Measurements from ENCODE around the gene ATG12. TPM values are rescaled to one million over a fixed set of nuclear protein-coding genes. Genes with fewer than 3 reads are reported as not detected.

The ATG12 gene
- total and polyA plus RNA-seq, 7 experiments from 2014 or later, result 47.9 to 141 (median 82.9) TPM

DNA sequence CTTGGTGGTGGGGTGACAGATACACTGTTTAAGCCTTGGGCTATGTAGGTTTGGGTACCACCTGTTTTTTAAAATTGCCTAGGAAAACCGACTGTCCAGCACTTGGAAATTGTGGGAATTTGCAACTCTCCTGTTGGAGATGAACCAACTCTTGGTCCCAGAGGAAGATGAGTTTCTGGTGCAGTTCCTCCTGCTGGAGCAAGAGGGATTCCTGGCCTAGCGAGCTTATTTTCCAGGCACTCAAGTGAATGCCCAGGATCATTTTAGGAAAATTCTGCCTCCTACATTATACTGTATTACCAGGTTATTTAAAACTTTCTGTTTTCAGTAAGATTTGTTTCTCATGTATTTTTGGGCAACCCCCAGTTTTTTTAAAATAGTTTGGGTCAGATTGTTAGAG is 34.1 kb upstream of the ATG12 start:
- DNase-seq, result no peak

GRCh38 chr5:115873392-115873791 is 32.0 kb upstream of the ATG12 start:
- Mint-ChIP-seq H3K4me3 (no peak overlapping the region), H3K4me1 (peaks cover 0 to 4% (median 0%) of the 10 kb centered on the region in 7 donors), H3K9me3 (peaks cover 0 to 7% (median 0%) of the 10 kb centered on the region in 11 donors), H3K27me3 (no peaks in the 10 kb centered on the region), H3K36me3 (peaks cover 14 to 72% (median 60%) of the 10 kb centered on the region in 5 donors), H3K27ac (no peak overlapping the region)
- no peak overlapping the region for H3K4me3 ChIP-seq (ENCODE audit: low read length)
- intact Hi-C loops (cut with micrococcal nuclease), result no loop called here
- no peak for ATAC-seq
- H3K27me3 ChIP-seq (ENCODE audit: control insufficient read depth in 2 of 2, insufficient read depth in 2 of 2, low read length in 2 of 2), result no peaks in the 10 kb centered on the region
- CTCF ChIA-PET, result no interaction called here
- DNase-seq, result no peak
- peaks cover 0 to 15% (median 6%) of the 10 kb centered on the region in 3 experiments for H3K36me3 ChIP-seq (ENCODE audit: control insufficient read depth in 2 of 3, insufficient read depth in 3 of 3, low read length in 3 of 3)
- H3K9me3 ChIP-seq (ENCODE audit: control insufficient read depth in 2 of 3, low read length in 3 of 3), result no peaks in the 10 kb centered on the region
- POLR2A ChIA-PET, result no interaction called here
- no peaks in the 10 kb centered on the region for H3K4me1 ChIP-seq (ENCODE audit: control insufficient read depth in 2 of 2, insufficient read depth in 2 of 2, low read length in 2 of 2)
- H3K27ac ChIP-seq (ENCODE audit: low read depth, low read length), result no peak overlapping the region

More for the DNA sequence above, 34.1 kb upstream of the ATG12 start:
- ATAC-seq, result no peak
- peaks cover 0 to 6% (median 2%) of the 10 kb centered on the region in 7 donors for H3K4me1 Mint-ChIP-seq
- POLR2A ChIA-PET, result no interaction called here
- Histone ChIP-seq H3K27me3 (ENCODE audit: control insufficient read depth in 2 of 2, insufficient read depth in 2 of 2, low read length in 2 of 2) (no peaks in the 10 kb centered on the region), H3K4me3 (ENCODE audit: low read length) (no peak overlapping the region), H3K36me3 (ENCODE audit: control insufficient read depth in 2 of 3, insufficient read depth in 3 of 3, low read length in 3 of 3) (peaks cover 0 to 12% (median 4%) of the 10 kb centered on the region in 3 experiments), H3K27ac (ENCODE audit: low read depth, low read length) (no peak overlapping the region), H3K4me1 (ENCODE audit: control insufficient read depth in 2 of 2, insufficient read depth in 2 of 2, low read length in 2 of 2) (no peaks in the 10 kb centered on the region), H3K9me3 (ENCODE audit: control insufficient read depth in 2 of 3, low read length in 3 of 3) (no peaks in the 10 kb centered on the region)
- intact Hi-C loops (cut with micrococcal nuclease), result no loop called here
- no peak overlapping the region for H3K4me3 Mint-ChIP-seq
- no peaks in the 10 kb centered on the region for H3K27me3 Mint-ChIP-seq
- CTCF ChIA-PET, result no interaction called here
- no peak overlapping the region for H3K27ac Mint-ChIP-seq
- H3K9me3 Mint-ChIP-seq, result peaks cover 0 to 12% (median 5%) of the 10 kb centered on the region in 11 donors
- H3K36me3 Mint-ChIP-seq, result peaks cover 25 to 84% (median 72%) of the 10 kb centered on the region in 5 donors

DNA sequence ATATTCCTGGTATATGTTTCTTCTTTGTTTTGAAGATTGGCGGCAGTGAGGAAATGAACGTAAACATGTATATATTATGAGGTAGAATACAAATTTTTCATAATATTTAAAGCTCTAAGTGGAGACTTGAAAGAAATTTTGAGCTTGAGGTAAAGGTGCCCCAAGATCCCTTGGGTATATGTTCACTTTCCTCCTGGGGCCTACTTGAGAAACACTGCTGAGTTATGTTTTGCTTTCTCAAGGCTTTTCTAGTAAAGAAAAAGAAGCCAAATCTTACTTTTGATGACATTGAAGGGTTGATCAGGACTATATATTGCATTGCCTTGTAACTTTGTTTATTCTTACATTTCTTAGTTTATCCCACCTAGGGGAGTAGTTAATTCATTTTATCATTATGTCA is 31.1 kb upstream of the ATG12 start:
- Mint-ChIP-seq H3K36me3 (peaks cover 14 to 63% (median 51%) of the 10 kb centered on the region in 5 donors), H3K4me3 (no peak overlapping the region)

GRCh38 chr5:115869256-115869795 is 28.0 kb upstream of the ATG12 start:
- no peak for DNase-seq
- Histone ChIP-seq H3K9me3 (ENCODE audit: control insufficient read depth in 2 of 3, low read length in 3 of 3) (no peaks in the 10 kb centered on the region), H3K27ac (ENCODE audit: low read depth, low read length) (no peak overlapping the region), H3K4me3 (ENCODE audit: low read length) (no peak overlapping the region), H3K27me3 (ENCODE audit: control insufficient read depth in 2 of 2, insufficient read depth in 2 of 2, low read length in 2 of 2) (no peaks in the 10 kb centered on the region), H3K36me3 (ENCODE audit: control insufficient read depth in 2 of 3, insufficient read depth in 3 of 3, low read length in 3 of 3) (peaks cover 0 to 15% (median 6%) of the 10 kb centered on the region in 3 experiments), H3K4me1 (ENCODE audit: control insufficient read depth in 2 of 2, insufficient read depth in 2 of 2, low read length in 2 of 2) (no peaks in the 10 kb centered on the region)
- Mint-ChIP-seq H3K27me3 (no peaks in the 10 kb centered on the region), H3K9me3 (no peaks in the 10 kb centered on the region), H3K36me3 (peaks cover 13 to 38% (median 28%) of the 10 kb centered on the region in 5 donors), H3K4me1 (peaks cover 0 to 9% (median 2%) of the 10 kb centered on the region in 7 donors), H3K27ac (no peak overlapping the region), H3K4me3 (no peak overlapping the region)
- no peak for ATAC-seq
- intact Hi-C loops (cut with micrococcal nuclease), result no loop called here
- ChIA-PET CTCF (no interaction called here), POLR2A (no interaction called here)

More for the DNA sequence above, 31.1 kb upstream of the ATG12 start:
- Histone ChIP-seq H3K36me3 (ENCODE audit: control insufficient read depth in 2 of 3, insufficient read depth in 3 of 3, low read length in 3 of 3) (peaks cover 0 to 15% (median 6%) of the 10 kb centered on the region in 3 experiments), H3K27ac (ENCODE audit: low read depth, low read length) (no peak overlapping the region), H3K4me3 (ENCODE audit: low read length) (no peak overlapping the region), H3K27me3 (ENCODE audit: control insufficient read depth in 2 of 2, insufficient read depth in 2 of 2, low read length in 2 of 2) (no peaks in the 10 kb centered on the region), H3K9me3 (ENCODE audit: control insufficient read depth in 2 of 3, low read length in 3 of 3) (no peaks in the 10 kb centered on the region), H3K4me1 (ENCODE audit: control insufficient read depth in 2 of 2, insufficient read depth in 2 of 2, low read length in 2 of 2) (no peaks in the 10 kb centered on the region)
- no peak for DNase-seq
- H3K4me1 Mint-ChIP-seq, result peaks cover 0 to 4% (median 0%) of the 10 kb centered on the region in 7 donors
- POLR2A ChIA-PET, result no interaction called here
- CTCF ChIA-PET, result interaction anchor here (0.5 kb wide), 1 partner anchor 48 kb away, joined by 4 read pairs; no protein-coding TSS in a partner anchor
- ATAC-seq, result no peak
- H3K27ac Mint-ChIP-seq, result no peak overlapping the region
- intact Hi-C loops (cut with micrococcal nuclease), result no loop called here
- H3K9me3 Mint-ChIP-seq, result peaks cover 0 to 3% (median 0%) of the 10 kb centered on the region in 11 donors
- H3K27me3 Mint-ChIP-seq, result no peaks in the 10 kb centered on the region

DNA sequence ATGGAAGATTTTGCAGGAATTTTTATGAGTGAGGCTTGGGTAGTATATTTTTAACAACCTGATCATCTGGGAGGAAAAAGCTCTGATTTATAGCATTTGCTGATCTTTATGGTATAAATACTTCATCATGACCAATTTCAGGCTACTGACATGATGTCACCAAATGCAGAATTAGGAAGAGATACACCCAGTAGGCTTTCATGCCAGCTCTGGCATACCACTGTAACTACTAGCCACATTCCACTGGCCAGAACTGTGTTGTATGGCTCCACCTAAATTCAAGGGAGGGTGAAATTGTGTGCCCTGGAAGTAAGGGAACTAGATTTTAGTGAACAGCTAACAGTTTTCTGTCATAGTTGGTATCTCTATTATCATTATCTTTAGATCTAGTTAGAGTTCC is 18.0 kb upstream of the ATG12 start:
- no peaks in the 10 kb centered on the region for H3K36me3 ChIP-seq (ENCODE audit: control insufficient read depth in 2 of 3, insufficient read depth in 3 of 3, low read length in 3 of 3)
- H3K27ac ChIP-seq (ENCODE audit: low read depth, low read length), result no peak overlapping the region
- no peaks in the 10 kb centered on the region for H3K4me1 ChIP-seq (ENCODE audit: control insufficient read depth in 2 of 2, insufficient read depth in 2 of 2, low read length in 2 of 2)
- peaks cover 0 to 9% (median 0%) of the 10 kb centered on the region in 11 donors for H3K9me3 Mint-ChIP-seq
- no peak for DNase-seq
- intact Hi-C loops (cut with micrococcal nuclease), result no loop called here
- no peak for ATAC-seq
- no peak overlapping the region for H3K27ac Mint-ChIP-seq
- H3K27me3 Mint-ChIP-seq, result no peaks in the 10 kb centered on the region
- H3K9me3 ChIP-seq (ENCODE audit: control insufficient read depth in 2 of 3, low read length in 3 of 3), result no peaks in the 10 kb centered on the region
- H3K4me3 Mint-ChIP-seq, result no peak overlapping the region
- POLR2A ChIA-PET, result interaction anchor here (0.7 kb wide), 1 partner anchor 214 kb away, joined by 3 read pairs; no protein-coding TSS in a partner anchor
- H3K36me3 Mint-ChIP-seq, result peaks cover 0 to 14% (median 4%) of the 10 kb centered on the region in 5 donors
- peaks cover 5 to 48% (median 34%) of the 10 kb centered on the region in 7 donors for H3K4me1 Mint-ChIP-seq
- CTCF ChIA-PET, result no interaction called here
- no peak overlapping the region for H3K4me3 ChIP-seq (ENCODE audit: low read length)
- H3K27me3 ChIP-seq (ENCODE audit: control insufficient read depth in 2 of 2, insufficient read depth in 2 of 2, low read length in 2 of 2), result no peaks in the 10 kb centered on the region

DNA sequence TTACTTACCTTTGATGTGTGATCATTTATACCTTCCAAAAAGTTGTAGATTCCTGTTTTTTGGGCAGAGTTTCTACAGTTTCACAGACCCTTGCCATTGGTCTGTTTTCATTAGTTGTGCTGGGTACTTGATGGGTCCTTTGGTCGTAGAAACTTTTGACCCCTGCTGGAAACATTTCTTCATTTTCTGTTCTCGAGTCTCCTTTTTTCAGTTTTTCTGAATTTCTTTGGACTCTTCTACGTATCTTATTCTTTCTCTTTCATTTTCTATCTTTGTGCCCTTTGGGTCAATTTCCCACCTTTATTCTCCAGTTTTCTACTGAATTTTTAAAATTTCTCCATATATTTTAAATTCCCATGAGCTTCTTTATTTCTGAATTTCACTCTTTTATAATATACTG is 17.0 kb upstream of the ATG12 start:
- H3K4me3 ChIP-seq (ENCODE audit: low read length), result no peak overlapping the region
- no peak overlapping the region for H3K27ac ChIP-seq (ENCODE audit: low read depth, low read length)
- H3K4me1 ChIP-seq (ENCODE audit: control insufficient read depth in 2 of 2, insufficient read depth in 2 of 2, low read length in 2 of 2), result no peaks in the 10 kb centered on the region
- no peaks in the 10 kb centered on the region for H3K9me3 ChIP-seq (ENCODE audit: control insufficient read depth in 2 of 3, low read length in 3 of 3)
- H3K36me3 ChIP-seq (ENCODE audit: control insufficient read depth in 2 of 3, insufficient read depth in 3 of 3, low read length in 3 of 3), result no peaks in the 10 kb centered on the region
- Mint-ChIP-seq H3K27ac (no peak overlapping the region), H3K9me3 (peaks cover 0 to 14% (median 6%) of the 10 kb centered on the region in 11 donors), H3K4me1 (peaks cover 5 to 52% (median 34%) of the 10 kb centered on the region in 7 donors), H3K27me3 (no peaks in the 10 kb centered on the region), H3K36me3 (peaks cover 0 to 20% (median 12%) of the 10 kb centered on the region in 5 donors), H3K4me3 (peak overlapping the region in 1 of 10 donors; percentile 13)
- ChIA-PET POLR2A (no interaction called here), CTCF (no interaction called here)
- no peaks in the 10 kb centered on the region for H3K27me3 ChIP-seq (ENCODE audit: control insufficient read depth in 2 of 2, insufficient read depth in 2 of 2, low read length in 2 of 2)
- ATAC-seq, result no peak
- DNase-seq, result no peak
- intact Hi-C loops (cut with micrococcal nuclease), result no loop called here
